DOHH2 (cell line): Measurements from ENCODE around the gene DCXR.
A peak's percentile ranks its signal among the peaks of the same experiment; 100 is the strongest.

Source experiments
- H3F3A ChIP-seq: fragments of 200-600 bp; sonication (generic), shearing (Covaris generic); 2 replicates; pipeline ENCODE4 v1.6.0; 2016; ENCODE audit warnings: antibody characterized with exemption, mild to moderate bottlenecking; ENCODE audit not compliant: control insufficient read depth, insufficient read depth
- H3K27ac ChIP-seq: fragments of 200-600 bp; sonication (generic); 2 replicates; pipeline ENCODE4 v1.5.1; 2014; ENCODE audit warnings: low read depth, mild to moderate bottlenecking, low read length, moderate library complexity
- H3K27me3 ChIP-seq: fragments of 200-600 bp; sonication (generic); 2 replicates; pipeline ENCODE4 v1.6.1; 2014; ENCODE audit warnings: mild to moderate bottlenecking, low read length, mixed read lengths; ENCODE audit not compliant: control insufficient read depth
- H3K36me3 ChIP-seq: fragments of 200-600 bp; sonication (generic); 2 replicates; pipeline ENCODE4 v1.6.1; 2014; ENCODE audit warnings: mild to moderate bottlenecking, low read length, moderate library complexity, mixed read lengths; ENCODE audit not compliant: control insufficient read depth
- H3K4me1 ChIP-seq: fragments of 200-600 bp; sonication (generic); 2 replicates; pipeline ENCODE4 v1.6.1; 2014; ENCODE audit warnings: mild to moderate bottlenecking, low read length, mixed read lengths; ENCODE audit not compliant: control insufficient read depth
- H3K4me2 ChIP-seq: fragments of 200-600 bp; sonication (generic); 2 replicates; pipeline ENCODE4 v1.6.0; 2014; ENCODE audit warnings: mild to moderate bottlenecking, low read length, moderate library complexity
- H3K4me3 ChIP-seq: fragments of 200-600 bp; sonication (generic); 2 replicates; pipeline ENCODE4 v1.5.1; 2014; ENCODE audit warnings: mild to moderate bottlenecking, low read length, mixed read lengths
- H3K79me2 ChIP-seq: fragments of 200-600 bp; sonication (generic); 2 replicates; pipeline ENCODE4 v1.6.1; 2014; ENCODE audit warnings: mild to moderate bottlenecking, low read length, mixed read lengths; ENCODE audit not compliant: control insufficient read depth
- H3K9me2 ChIP-seq: fragments of 200-600 bp; sonication (generic); replicated peaks from 2 replicates; pipeline ENCODE4 v1.6.1; 2014; ENCODE audit warnings: mild to moderate bottlenecking, low read length, mixed read lengths; ENCODE audit not compliant: control insufficient read depth
- H3K9me3 ChIP-seq: fragments of 200-600 bp; sonication (generic); 2 replicates; pipeline ENCODE4 v1.6.1; 2014; ENCODE audit warnings: antibody characterized with exemption, low read length, mixed read lengths; ENCODE audit not compliant: control insufficient read depth, insufficient read depth
- H4K20me1 ChIP-seq: fragments of 200-600 bp; sonication (generic); 2 replicates; pipeline ENCODE4 v1.6.0; 2014; ENCODE audit warnings: low read depth, mild to moderate bottlenecking, antibody characterized with exemption, low read length, moderate library complexity; ENCODE audit not compliant: control insufficient read depth, insufficient read depth
- EZH2phosphoT487 ChIP-seq: fragments of 200-600 bp; sonication (generic); IDR thresholded peaks from 2 replicates; pipeline ENCODE4 v1.6.1; 2017; ENCODE audit warnings: borderline replicate concordance, mild to moderate bottlenecking, antibody characterized with exemption, low read length, moderate library complexity, mixed read lengths
- TF ChIP-seq, protein P1 (sequence below): fragments of 200-600 bp; sonication (generic); IDR thresholded peaks from one replicate; pipeline ENCODE4 v1.5.1; 2014; ENCODE audit warnings: antibody characterized with exemption, mild to moderate bottlenecking, low read depth, low read length; ENCODE audit not compliant: poor library complexity, severe bottlenecking

DCXR gene

GRCh38 chr17:82064433-82065192 is 27.1 kb upstream of the DCXR start:
- peak overlapping the region; percentile 13; the same call in 1 of the 2 replicates for H3K27ac ChIP-seq
- no peaks in the 10 kb centered on the region for H3K27me3 ChIP-seq
- TF ChIP-seq EZH2phosphoT487 = no peak
- TF ChIP-seq, protein P1, sequence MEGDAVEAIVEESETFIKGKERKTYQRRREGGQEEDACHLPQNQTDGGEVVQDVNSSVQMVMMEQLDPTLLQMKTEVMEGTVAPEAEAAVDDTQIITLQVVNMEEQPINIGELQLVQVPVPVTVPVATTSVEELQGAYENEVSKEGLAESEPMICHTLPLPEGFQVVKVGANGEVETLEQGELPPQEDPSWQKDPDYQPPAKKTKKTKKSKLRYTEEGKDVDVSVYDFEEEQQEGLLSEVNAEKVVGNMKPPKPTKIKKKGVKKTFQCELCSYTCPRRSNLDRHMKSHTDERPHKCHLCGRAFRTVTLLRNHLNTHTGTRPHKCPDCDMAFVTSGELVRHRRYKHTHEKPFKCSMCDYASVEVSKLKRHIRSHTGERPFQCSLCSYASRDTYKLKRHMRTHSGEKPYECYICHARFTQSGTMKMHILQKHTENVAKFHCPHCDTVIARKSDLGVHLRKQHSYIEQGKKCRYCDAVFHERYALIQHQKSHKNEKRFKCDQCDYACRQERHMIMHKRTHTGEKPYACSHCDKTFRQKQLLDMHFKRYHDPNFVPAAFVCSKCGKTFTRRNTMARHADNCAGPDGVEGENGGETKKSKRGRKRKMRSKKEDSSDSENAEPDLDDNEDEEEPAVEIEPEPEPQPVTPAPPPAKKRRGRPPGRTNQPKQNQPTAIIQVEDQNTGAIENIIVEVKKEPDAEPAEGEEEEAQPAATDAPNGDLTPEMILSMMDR = no peak
- no peaks in the 10 kb centered on the region for H3K9me2 ChIP-seq
- peaks cover 6% of the 10 kb centered on the region; the same call in 1 of the 2 replicates for H4K20me1 ChIP-seq
- peaks cover 54% of the 10 kb centered on the region for H3K36me3 ChIP-seq
- peak overlapping the region; percentile 95 for H3K4me3 ChIP-seq
- peaks cover 36% of the 10 kb centered on the region for H3K79me2 ChIP-seq
- H3F3A ChIP-seq = no peaks in the 10 kb centered on the region
- no peaks in the 10 kb centered on the region for H3K9me3 ChIP-seq
- H3K4me1 ChIP-seq = peaks cover 20% of the 10 kb centered on the region
- peak overlapping the region; percentile 75 for H3K4me2 ChIP-seq

- Histone ChIP-seq H4K20me1 (peaks cover 6% of the 10 kb centered on the region; the same call in 1 of the 2 replicates), H3K4me3 (peak overlapping the region; percentile 95), H3K79me2 (peaks cover 36% of the 10 kb centered on the region), H3K9me3 (no peaks in the 10 kb centered on the region), H3F3A (no peaks in the 10 kb centered on the region), H3K27me3 (no peaks in the 10 kb centered on the region), H3K4me2 (peak overlapping the region; percentile 75), H3K36me3 (peaks cover 63% of the 10 kb centered on the region), H3K9me2 (no peaks in the 10 kb centered on the region), H3K27ac (no peak overlapping the region), H3K4me1 (peaks cover 20% of the 10 kb centered on the region)
- TF ChIP-seq EZH2phosphoT487 = no peak
- TF ChIP-seq, protein P1 = no peak
These were observed 26.2 kb upstream of the DCXR start for GRCh38 chr17:82063424-82064415.

DNA sequence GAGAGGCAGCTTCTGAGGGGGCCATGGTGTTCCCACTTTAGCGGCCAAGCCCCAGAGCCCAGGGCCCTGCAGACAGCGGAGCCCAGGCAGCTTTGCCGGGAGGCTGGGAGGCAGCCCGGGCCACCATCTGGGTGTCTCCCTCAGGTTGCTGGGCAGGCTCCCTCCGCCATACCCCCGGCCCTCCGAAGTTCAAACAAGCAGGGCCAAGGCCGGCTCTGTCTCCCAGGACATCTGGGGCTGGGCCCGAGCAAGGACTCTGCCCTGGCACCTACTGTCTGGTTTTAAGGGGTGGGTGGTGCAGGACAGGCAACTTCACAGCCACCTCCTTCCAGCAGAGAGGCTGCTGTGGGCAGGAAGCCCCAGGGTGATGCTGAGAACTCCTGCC is 25.5 kb upstream of the DCXR start:
- Histone ChIP-seq H3K27me3 (no peaks in the 10 kb centered on the region), H3K9me2 (no peaks in the 10 kb centered on the region), H3K4me2 (no peak overlapping the region), H3K27ac (no peak overlapping the region), H3K9me3 (no peaks in the 10 kb centered on the region), H3K79me2 (peaks cover 36% of the 10 kb centered on the region), H3F3A (no peaks in the 10 kb centered on the region), H3K4me1 (peaks cover 20% of the 10 kb centered on the region), H3K36me3 (peaks cover 70% of the 10 kb centered on the region), H3K4me3 (no peak overlapping the region), H4K20me1 (peaks cover 6% of the 10 kb centered on the region; the same call in 1 of the 2 replicates)
- TF ChIP-seq EZH2phosphoT487 = no peak
- TF ChIP-seq, protein P1 = no peak
